GM23248 (cell line): ENCODE data around the gene SRP54.

Experiments used
- EZH2 ChIP-seq: fragments of 200-600 bp; sonication (generic); IDR thresholded peaks from 2 replicates; pipeline ENCODE4 v1.6.1; 2018; ENCODE audit warnings: antibody characterized with exemption, mild to moderate bottlenecking; ENCODE audit not compliant: insufficient read depth, poor library complexity, severe bottlenecking
- EZH2phosphoT487 ChIP-seq: fragments of 200-600 bp; sonication (generic); IDR thresholded peaks from 2 replicates; pipeline ENCODE4 v1.6.1; 2018; ENCODE audit warnings: antibody characterized with exemption, moderate library complexity, mild to moderate bottlenecking, low read depth; ENCODE audit not compliant: insufficient read depth

DNA sequence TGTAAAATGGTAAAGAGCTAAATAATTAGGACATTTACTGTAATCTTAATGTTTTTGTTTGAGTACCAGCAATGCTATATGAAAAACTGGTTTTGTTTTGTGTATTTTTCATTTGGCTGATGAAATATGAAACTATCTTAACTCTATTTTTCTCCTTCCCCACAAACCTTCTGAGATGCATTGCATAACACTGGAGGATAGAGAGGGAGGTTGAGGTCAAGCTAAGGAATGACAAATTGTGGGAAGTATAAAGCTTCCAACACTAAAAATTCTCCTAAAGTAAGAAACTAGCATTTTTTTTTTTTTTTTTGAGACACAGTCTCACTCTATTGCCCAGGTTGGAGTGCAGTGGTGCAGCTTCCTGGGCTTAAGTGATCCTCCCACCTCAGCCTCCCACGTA is 31.5 kb upstream of the SRP54 start:
- TF ChIP-seq EZH2phosphoT487 = no peak
- TF ChIP-seq EZH2 = no peak
